ENCODE results near the gene ZC3H11A. TPM values are rescaled to one million over a fixed set of nuclear protein-coding genes. Genes with fewer than 3 reads are reported as not detected.

ZC3H11A gene
- total RNA-seq, 1 experiment from 2014 or later = 66.7 TPM

GRCh38 chr1:203843435-203843834 lies 48.0 kb downstream of the ZC3H11A start:
- Mint-ChIP-seq H3K36me3 (ENCODE audit: insufficient read depth, unreplicated experiment) (peaks cover 93% of the 10 kb centered on the region), H3K27ac (ENCODE audit: unreplicated experiment) (no peak overlapping the region), H3K4me1 (ENCODE audit: low read depth, unreplicated experiment) (no peaks in the 10 kb centered on the region), H3K4me3 (ENCODE audit: unreplicated experiment) (no peak overlapping the region), H3K27me3 (ENCODE audit: insufficient read depth, unreplicated experiment) (no peaks in the 10 kb centered on the region), H3K9me3 (ENCODE audit: unreplicated experiment) (no peaks in the 10 kb centered on the region)
- Histone ChIP-seq H3K4me3 (ENCODE audit: low read depth, low read length) (no peak overlapping the region), H3K9me3 (no peaks in the 10 kb centered on the region), H3K27me3 (replicated peaks; ENCODE audit: control insufficient read depth, insufficient read depth, low read length) (no peaks in the 10 kb centered on the region; the same call in 1 of the 2 replicates), H3K4me1 (no peaks in the 10 kb centered on the region), H3K36me3 (ENCODE audit: control insufficient read depth, insufficient read depth, low read length) (peaks cover 3% of the 10 kb centered on the region)
- BruUV-seq (replicated peaks) = no TSS peak
- no peak for DNase-seq
- TF ChIP-seq CTCF (IDR thresholded peaks at IDR 0.05; ENCODE audit: insufficient read depth in 1 of 2, low read depth in 1 of 2, low read length in 1 of 2, severe bottlenecking in 1 of 2, unreplicated experiment in 1 of 2) = no peak
- intact Hi-C loops (cut with micrococcal nuclease; ENCODE audit: unreplicated experiment) = no loop called here
- ChIA-PET CTCF (no interaction called here), POLR2A (no interaction called here)

Other genes with a start within 250 kb of the ZC3H11A start
- 13.4 and 14.3 TPM in 2 replicates for gene ATP2B4, start 168.8 kb upstream of the ZC3H11A start, total RNA-seq (2022)
- gene LAX1, start 30.4 kb upstream of the ZC3H11A start, total RNA-seq (2022) = not detected in 2 replicates
- gene ZBED6, start within 50 bp of the ZC3H11A start, total RNA-seq (2022) = 19.9 and 20.5 TPM in 2 replicates
- 236 and 264 TPM in 2 replicates for gene SNRPE, start 66.0 kb downstream of the ZC3H11A start, total RNA-seq (2022)

Data from Caco-2 (cell line).